ENCODE measurements around the gene FNDC3B.

GRCh38 chr3:172146349-172146748, 107.0 kb downstream of the FNDC3B start:
- TF ChIP-seq POLR2A (IDR thresholded peaks at IDR 0.05) (no peak), CTCF (IDR thresholded peaks at IDR 0.05) (no peak)

Data from testis (tissue), 2 donors.